Peyer's patch (tissue), 4 donors: ENCODE measurements around the gene CETP.

ENCODE experiments used
- CTCF ChIP-seq, 6 experiments: fragments of 450-650 bp in 4 of 6; fragments of 200-600 bp in 2 of 6; sonication (generic) in 1 of 6; IDR thresholded peaks; one replicate each; pipeline ENCODE4 v1.5.1; 2017 to 2019; ENCODE audit warnings: antibody characterized with exemption in 6 of 6, mild to moderate bottlenecking in 3 of 6, moderate library complexity in 1 of 6
- POLR2A ChIP-seq, 2 donors: fragments of 450-650 bp; IDR thresholded peaks; one replicate each; pipeline ENCODE4 v1.5.1; 2017; ENCODE audit warnings: antibody characterized with exemption in 2 of 2, mild to moderate bottlenecking in 2 of 2, moderate library complexity in 2 of 2

DNA sequence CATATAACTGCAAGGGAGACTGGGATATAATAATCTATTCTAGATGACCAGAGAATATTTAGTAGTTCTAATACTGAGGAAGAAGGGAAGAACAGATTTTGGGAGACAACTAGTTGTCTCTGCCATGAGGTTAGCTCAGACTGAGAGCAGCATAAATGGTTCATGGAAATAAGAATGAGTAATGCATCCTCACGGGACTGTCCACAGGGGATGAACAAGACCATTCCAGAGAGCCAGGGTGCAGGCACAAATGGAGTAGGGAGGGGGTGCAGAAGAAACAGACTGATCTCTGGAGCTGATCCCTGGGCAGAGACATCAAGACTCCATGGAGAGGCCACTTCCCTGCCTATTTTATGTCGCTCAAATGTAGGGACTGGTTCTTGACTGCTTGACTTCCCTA is 58.0 kb downstream of the CETP start:
- no peak for TF ChIP-seq POLR2A (IDR thresholded peaks at IDR 0.05)
- TF ChIP-seq CTCF (IDR thresholded peaks at IDR 0.05) = no peak
